NCI-H2029 treated with DMSO at 0.1 percent for 48 hours (cell line): ENCODE data around the gene GSTM1.
A peak's percentile ranks its signal among the peaks of the same experiment; 100 is the strongest.

Experiments used
- DNase-seq: peaks from one replicate; lab custom pipeline; 2025; lab: John Stamatoyannopoulos, UW

GSTM1 gene

DNA sequence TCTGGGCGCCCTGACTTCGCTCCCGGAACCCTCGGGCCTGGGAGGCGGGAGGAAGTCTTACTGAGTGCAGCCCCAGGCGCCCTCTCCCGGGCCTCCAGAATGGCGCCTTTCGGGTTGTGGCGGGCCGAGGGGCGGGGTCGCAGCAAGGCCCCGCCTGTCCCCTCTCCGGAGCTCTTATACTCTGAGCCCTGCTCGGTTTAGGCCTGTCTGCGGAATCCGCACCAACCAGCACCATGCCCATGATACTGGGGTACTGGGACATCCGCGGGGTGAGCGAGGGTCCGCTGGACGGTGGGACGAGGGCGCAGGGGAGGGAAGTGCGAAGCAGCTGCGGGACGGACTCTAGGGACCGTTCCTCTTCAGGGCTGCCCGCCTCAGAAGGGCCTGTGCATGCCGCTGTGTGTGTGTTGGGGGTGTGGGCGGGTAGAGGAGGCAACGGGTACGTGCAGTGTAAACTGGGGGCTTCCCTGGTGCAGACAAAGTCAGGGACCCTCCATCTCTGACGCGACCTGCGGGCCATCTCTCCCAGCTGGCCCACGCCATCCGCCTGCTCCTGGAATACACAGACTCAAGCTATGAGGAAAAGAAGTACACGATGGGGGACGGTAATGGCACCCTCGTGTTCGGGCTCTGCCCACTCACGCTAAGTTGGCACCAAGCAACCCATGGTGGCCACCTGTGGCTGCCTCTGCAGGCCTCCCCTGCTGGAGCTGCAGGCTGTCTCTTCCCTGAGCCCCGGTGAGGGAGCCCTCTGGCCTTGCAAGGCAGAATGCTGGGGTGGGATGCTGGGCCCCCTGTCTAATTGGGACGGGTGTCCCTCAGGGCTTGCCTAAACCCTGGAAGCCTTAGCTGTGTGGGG lies at the start of gene GSTM1:
Gene GSTM1, plus strand, starts transcription at position 177 of the 859 bp plus-strand sequence. Its CDS starts 57 bp downstream, at position 234.
- DNase-seq: no peak

DNA sequence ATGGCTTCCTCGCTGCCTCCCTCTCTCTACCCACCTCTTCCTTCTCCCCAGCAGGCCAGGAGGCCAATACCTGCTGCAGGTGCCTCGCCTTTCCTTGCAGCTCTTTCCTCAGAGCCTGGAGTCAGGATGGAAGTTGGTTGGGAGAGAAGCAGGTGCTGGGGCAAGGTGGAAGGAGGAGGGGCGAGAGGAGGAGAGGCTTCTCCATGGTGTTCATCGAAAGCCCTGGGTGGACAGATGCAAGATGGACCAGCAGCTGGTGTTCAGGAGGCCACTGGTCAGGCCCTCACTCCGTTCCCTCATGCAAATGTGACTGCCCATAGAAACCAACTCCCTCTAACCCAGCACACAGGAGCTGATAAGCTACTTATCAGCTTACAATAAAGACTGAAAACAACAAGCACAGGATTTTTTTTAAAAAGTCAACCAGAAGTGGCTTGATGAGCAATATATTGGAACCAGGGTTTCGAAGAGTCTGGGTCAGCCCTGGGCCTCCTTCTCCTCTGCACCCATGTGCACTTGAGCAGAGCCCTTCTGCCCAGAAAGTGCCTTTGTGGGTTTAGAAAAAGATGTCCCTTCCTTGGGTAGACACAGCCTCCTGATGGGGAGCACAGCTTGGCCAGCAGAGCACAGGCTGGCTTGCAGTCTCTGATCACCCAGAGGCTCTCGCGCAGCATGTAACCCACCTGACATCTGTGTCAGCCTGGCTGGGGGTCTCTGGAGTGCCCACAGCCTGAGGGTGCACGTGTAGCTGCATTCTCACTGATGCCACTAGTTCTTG lies 48.4 kb upstream of the GSTM1 start:
- no peak for DNase-seq

- no peak for DNase-seq
Measured at GRCh38 chr1:109639841-109640184, 47.8 kb upstream of the GSTM1 start.

- no peak for DNase-seq
Measured at GRCh38 chr1:109640285-109640865, 47.2 kb upstream of the GSTM1 start.

DNA sequence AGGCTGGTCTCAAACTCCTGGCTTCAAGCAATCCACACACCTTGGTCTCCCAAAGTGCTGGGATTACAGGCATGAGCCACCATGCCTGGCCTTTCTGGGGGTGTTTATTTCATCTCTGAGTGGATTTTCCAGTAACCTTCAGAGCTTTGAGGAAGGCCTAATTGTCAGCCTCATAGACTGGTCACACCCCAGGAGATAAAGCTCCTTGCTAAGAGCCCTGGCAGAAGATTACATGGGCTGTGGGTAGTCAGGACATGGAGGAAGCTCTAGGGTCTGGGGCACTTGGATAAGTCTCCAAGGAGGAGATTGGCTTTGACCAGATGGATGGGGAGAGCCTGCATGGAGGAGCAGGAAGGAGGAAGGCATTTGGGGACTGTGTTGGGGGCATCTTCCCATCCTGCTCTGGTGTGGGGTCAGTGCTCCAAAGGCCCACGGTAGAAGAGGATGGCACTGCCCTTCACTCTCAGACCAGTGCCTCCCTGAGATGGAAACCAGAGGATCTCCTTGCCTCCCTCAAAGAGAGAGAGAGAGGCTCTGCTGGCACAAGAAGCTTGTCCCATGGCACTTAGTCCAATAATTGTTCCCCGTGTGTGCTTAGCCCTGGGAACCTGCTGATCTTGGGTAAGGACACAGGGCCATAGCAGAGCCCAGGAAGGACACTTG lies 46.4 kb upstream of the GSTM1 start:
- no peak for DNase-seq

DNA sequence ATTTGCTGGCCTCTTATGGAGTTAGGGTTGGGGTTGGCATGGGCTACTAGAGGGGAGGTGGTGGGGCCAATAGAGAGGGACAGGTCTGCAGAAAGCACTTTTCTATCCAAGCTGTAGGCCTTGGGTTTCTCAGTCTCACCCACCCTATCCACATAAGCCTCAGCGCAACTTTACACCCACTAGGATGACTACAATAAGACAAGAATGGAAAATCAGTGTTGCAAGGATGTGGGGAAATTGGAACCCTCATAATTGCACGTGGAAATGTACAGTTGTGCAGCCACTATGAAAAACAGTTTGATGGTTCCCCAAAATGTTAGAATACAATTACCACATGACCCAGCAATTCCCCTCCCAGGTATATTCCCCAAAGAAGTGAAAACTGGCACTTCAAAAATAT lies 45.8 kb upstream of the GSTM1 start:
- DNase-seq: no peak

DNA sequence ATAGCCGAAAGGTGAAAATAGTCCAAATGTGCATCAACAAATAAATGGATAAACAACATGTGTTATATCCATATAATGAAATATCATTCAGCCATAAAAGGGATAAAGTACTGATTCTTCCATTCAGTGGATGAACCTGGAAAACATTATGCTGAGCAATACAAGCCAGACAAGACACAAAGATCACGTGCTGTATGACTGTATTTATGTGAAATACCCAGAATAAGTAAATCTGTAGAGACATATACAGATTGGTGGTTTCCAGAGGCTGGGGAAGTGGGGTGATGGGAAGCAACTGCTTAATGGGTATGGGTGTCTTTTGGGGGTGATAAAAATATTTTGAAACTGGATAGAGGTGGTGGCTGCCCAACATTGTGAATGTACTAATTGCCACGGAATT lies 45.0 kb upstream of the GSTM1 start:
- DNase-seq: no peak

- no peak for DNase-seq
Measured at GRCh38 chr1:109643385-109644230, 44.0 kb upstream of the GSTM1 start.

DNA sequence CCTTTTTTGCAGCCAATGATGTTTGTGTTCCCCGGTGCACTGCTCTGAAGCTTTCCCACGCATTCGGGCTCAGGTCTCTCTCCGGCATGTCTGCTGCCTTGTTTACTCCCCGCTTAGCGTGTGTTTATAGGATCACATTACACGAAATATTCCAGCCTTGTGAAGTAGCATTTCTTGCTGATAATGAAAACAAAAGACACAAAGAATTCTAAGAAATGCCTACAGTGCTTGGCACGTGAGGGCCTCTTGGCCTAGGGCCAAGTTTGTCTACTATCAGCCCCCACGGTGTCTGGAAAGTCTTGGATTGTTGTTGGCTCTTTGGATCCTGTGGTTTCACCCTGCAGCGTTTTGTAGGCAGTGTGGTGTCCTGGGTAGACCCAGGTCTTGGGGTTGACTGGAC lies 42.9 kb upstream of the GSTM1 start:
- DNase-seq: no peak

DNA sequence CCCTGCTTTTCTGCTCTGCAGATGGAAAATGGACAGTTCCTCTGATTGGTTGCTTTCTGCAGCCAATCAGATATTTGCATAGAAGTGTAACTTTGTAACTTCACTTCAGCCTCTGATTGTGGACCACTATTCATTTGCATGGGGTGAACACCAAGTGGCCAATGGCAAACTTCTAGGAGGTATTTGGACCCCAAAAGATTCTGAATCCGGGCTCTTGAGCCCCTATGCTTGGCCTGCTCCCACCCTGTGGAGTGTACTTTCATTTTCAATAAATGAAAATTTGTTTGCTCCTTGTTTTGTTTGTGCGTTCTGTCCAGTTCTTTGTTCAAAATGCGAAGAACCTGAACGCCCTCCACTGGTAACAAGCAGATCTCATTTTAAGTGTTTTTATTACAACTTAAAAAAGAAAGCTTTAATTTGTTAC lies 38.1 kb upstream of the GSTM1 start:
- DNase-seq: no peak

- no peak for DNase-seq
Measured at GRCh38 chr1:109650609-109651008, 37.0 kb upstream of the GSTM1 start.

DNA sequence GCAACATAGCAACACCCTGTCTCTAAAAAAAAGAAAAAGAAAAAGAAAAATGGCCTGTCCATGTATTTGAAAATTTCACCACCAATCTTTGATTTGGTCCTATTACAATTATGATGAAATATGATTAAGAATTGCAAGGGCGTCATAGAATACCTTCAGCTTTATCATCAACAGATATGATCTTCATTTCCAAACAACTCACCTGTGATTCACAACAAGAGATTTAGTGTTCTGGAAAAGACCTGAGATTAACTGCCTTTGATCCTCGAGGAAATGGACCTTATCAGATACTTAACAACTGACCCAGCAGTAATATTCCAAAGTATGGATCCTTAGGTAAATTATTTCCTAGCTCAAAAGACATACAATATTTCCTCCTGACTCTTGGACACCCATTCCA lies 35.2 kb upstream of the GSTM1 start:
- no peak for DNase-seq

- DNase-seq: no peak
Measured at GRCh38 chr1:109653306-109653705, 34.3 kb upstream of the GSTM1 start.

DNA sequence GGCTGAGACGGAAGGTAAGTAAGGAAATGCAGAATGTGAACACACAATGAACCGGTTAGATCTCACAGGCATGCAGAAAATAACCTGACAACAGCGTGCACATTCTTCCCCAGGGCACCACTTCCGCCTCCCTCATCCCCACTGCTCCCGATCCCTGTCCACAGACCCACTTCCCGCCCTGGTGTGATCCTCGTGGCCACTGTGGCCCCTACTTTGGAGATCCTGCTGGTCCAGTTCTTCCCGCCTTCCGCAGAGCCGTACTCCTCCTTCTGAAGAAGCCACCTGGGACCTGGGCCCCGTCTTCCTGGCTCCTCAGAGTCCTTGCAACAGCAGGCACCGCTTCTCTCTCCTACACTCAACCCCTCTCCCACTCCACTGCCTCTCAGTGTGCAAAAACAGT lies 33.1 kb upstream of the GSTM1 start:
- DNase-seq: no peak

DNA sequence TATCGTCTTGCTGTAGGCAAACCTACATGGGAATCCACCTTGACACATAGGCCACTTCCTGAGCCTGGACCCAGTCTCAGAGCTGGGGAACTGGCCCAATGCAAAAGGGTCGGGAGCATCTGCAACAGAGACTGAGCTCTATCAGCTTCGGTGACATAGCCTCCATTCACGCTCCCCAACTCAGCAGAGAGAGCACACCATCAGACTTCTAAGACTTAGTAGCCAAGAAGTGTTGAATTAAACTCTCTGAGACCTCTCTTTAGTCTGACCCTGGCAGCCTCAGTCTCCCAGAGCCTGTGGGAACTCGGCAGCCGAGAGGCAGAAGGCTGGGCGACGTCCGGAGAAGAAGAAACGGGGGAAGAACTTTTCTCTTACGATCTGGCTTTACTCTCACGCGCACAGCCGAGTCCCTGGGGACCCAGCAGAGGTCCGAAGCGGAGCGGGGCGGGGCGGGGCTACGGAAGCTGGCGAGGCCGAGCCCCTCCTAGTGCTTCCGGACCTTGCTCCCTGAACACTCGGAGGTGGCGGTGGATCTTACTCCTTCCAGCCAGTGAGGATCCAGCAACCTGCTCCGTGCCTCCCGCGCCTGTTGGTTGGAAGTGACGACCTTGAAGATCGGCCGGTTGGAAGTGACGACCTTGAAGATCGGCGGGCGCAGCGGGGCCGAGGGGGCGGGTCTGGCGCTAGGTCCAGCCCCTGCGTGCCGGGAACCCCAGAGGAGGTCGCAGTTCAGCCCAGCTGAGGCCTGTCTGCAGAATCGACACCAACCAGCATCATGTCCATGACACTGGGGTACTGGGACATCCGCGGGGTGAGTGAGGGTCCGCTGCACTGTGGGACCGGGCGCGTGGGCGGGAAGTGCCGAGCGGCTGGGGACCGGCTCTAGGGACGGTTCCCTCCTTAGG lies 31.8 kb upstream of the GSTM1 start, which contains the start of gene GSTM4:
Gene GSTM4, plus strand, starts transcription at position 485 of the 905 bp plus-strand sequence. Its CDS starts 291 bp downstream, at position 776.
- DNase-seq: peak; percentile 4

DNA sequence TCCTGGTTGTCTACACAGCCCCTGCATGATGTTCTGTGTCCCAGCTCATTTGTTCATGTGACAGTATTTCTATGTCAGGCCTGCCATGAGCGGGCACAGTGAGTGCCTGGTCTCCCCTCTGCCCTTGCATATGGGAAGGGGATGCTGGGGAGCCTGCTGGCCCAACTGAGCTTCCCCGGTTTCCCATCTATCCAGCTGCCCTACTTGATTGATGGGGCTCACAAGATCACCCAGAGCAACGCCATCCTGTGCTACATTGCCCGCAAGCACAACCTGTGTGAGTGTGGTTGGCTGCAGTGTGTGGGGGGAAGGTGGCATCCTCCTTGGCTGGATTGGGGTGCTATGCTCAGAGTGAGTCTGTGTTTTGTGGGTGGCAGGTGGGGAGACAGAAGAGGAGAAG lies 30.2 kb upstream of the GSTM1 start:
- DNase-seq: no peak

DNA sequence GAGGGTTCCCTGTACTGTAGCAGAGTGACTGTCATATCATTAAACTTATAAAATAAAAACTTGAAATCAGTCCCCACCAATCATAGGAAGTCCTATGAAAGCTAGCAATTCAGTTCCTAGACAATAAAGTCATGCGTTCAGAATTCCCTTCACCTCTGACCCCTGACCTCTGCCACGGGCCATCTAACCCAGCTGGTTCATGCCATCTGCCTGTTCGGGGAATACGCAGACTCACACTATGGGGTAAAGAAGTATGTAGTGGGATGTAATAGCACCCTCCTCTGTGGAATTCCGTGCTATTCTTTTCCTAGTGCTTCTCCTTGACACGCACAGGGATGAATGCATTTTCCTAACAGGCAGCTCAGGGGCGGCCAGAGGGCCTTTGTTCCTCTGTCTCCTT lies 29.6 kb upstream of the GSTM1 start:
- no peak for DNase-seq

- DNase-seq: no peak
Measured at GRCh38 chr1:109658533-109659042, 29.0 kb upstream of the GSTM1 start.

- DNase-seq: no peak
Measured at GRCh38 chr1:109659145-109659544, 28.5 kb upstream of the GSTM1 start.
